T-helper 1 cell treated with Interleukin-12 subunit alpha and Interleukin-12 subunit beta and Interleukin-4 antibody, amounts not matched to agents 30 ng/mL and 1 ng/mL, for 36 hours (primary cell): Measurements from ENCODE around the gene CBX5. TPM values are rescaled to one million over a fixed set of nuclear protein-coding genes. Genes with fewer than 3 reads are reported as not detected.

ENCODE experiments used
- intact Hi-C: fragments of 100-400 bp; cut with micrococcal nuclease; formaldehyde crosslinking; loops from one replicate; pipeline ENCODE4 v1.15.1; 2024
- total RNA-seq: library from RNA; stranded (reverse); gene quantifications from 2 replicates; pipeline ENCODE4 v1.2.3, GENCODE V29; 2022

The CBX5 gene
- total RNA-seq, 1 donor from 2014 or later, result 123 TPM

GRCh38 chr12:54294953-54295566, 15.1 kb upstream of the CBX5 start:
- intact Hi-C loops, result loop anchor here (1.0 to 2.0 kb wide), 4 partner anchors 30 to 84 kb away; partner anchors contain the start of gene COPZ1

GRCh38 chr12:54294152-54294952, 14.4 kb upstream of the CBX5 start:
- intact Hi-C loops, result loop anchor here (1.0 to 2.0 kb wide), 4 partner anchors 30 to 85 kb away; partner anchors contain the start of gene COPZ1

GRCh38 chr12:54292931-54293241, 13.0 kb upstream of the CBX5 start:
- intact Hi-C loops, result no loop called here

GRCh38 chr12:54292083-54292930, 12.4 kb upstream of the CBX5 start:
- intact Hi-C loops, result no loop called here

GRCh38 chr12:54287261-54288157, 7.6 kb upstream of the CBX5 start:
- intact Hi-C loops, result no loop called here

GRCh38 chr12:54286042-54287030, 6.4 kb upstream of the CBX5 start:
- intact Hi-C loops, result no loop called here

- intact Hi-C loops, result no loop called here
Observed at GRCh38 chr12:54285150-54286041, 5.5 kb upstream of the CBX5 start.

GRCh38 chr12:54284070-54284780, 4.3 kb upstream of the CBX5 start:
- intact Hi-C loops, result loop anchor here (5.0 kb wide), 2 partner anchors 698 to 1833 kb away; partner anchors contain the start of genes RPL41, TESPA1 and ZC3H10

- intact Hi-C loops, result loop anchor here (2.0 to 5.0 kb wide), 3 partner anchors 699 to 1834 kb away; partner anchors contain the start of genes PYM1, RPL41, TESPA1 and ZC3H10
Observed at GRCh38 chr12:54282949-54283593, 3.1 kb upstream of the CBX5 start.

- intact Hi-C loops, result loop anchor here (2.0 to 5.0 kb wide), 7 partner anchors 23 to 1836 kb away; partner anchors contain the start of genes PYM1, RPL41, TARBP2 and TESPA1
Observed at GRCh38 chr12:54281694-54282093, 1.8 kb upstream of the CBX5 start.

- intact Hi-C loops, result loop anchor here (2.0 to 5.0 kb wide), 6 partner anchors 22 to 1836 kb away; partner anchors contain the start of genes RPL41, TARBP2, TESPA1 and ZC3H10
Observed at GRCh38 chr12:54281261-54281638, 1.3 kb upstream of the CBX5 start.

- intact Hi-C loops, result loop anchor here (1.0 to 5.0 kb wide), 13 partner anchors 22 to 1837 kb away; partner anchors contain the start of genes ATP5MC2, CALCOCO1, RPL41 and TARBP2
Observed at GRCh38 chr12:54280468-54281260, 742 bp upstream of the CBX5 start, which contains the start of gene HNRNPA1. HNRNPA1 (plus strand) TSS chr12:54280726; CDS start chr12:54280808, 82 bp downstream.

- intact Hi-C loops, result loop anchor here (1.0 to 5.0 kb wide), 4 partner anchors 28 to 957 kb away; partner anchors contain the start of genes AAAS and NCKAP1L
Observed at GRCh38 chr12:54279227-54279631, 693 bp downstream of the CBX5 start.

GRCh38 chr12:54277823-54278276, 2.1 kb downstream of the CBX5 start:
- intact Hi-C loops, result loop anchor here (2.0 to 5.0 kb wide), 2 partner anchors 219 to 956 kb away; partner anchors contain the start of genes AAAS and NCKAP1L

- intact Hi-C loops, result loop anchor here (5.0 kb wide), 1 partner anchor 954 kb away; the partner anchor contains the start of gene AAAS
Observed at GRCh38 chr12:54276368-54276767, 3.6 kb downstream of the CBX5 start.
